HepG2 (cell line): ENCODE data around the gene IBA57. TPM values are rescaled to one million over a fixed set of nuclear protein-coding genes. Genes with fewer than 3 reads are reported as not detected.
"Not testable (repeated sequence)": the region's sequence is repeated elsewhere in the genome, so short reads cannot be mapped to it uniquely, and the experiment has no call there.

Experiments
- ATAC-seq: fragments of 200-7000 bp; cut with Tn5 transposase; 3 replicates; pipeline ENCODE4 v1.9.1; 2020; ENCODE audit warnings: mild to moderate bottlenecking, moderate library complexity
- BruUV-seq: library from RNA; stranded (reverse); fragments of 400-500 nt; replicated peaks from 2 replicates; lab custom pipeline; 2021; lab: Mats Ljungman, UMichigan
- CTCF ChIA-PET: fragments of 300-600 bp; formaldehyde crosslinking; extraction: SDS; loops from one replicate; lab custom pipeline; 2021; ENCODE audit warnings: low total read pairs, inconsistent platforms, low intra/inter-chr PET ratio; lab: Yijun Ruan, JAX
- POLR2A ChIA-PET: fragments of 350-600 bp; sonication (Branson Sonifier 250); formaldehyde crosslinking; loops from one replicate; lab custom pipeline; 2020; ENCODE audit warnings: antibody characterized with exemption, inconsistent platforms; lab: Yijun Ruan, JAX
- DNase-seq: peaks from one replicate; pipeline ENCODE4 v3.0.0-alpha.2; 2015; ENCODE audit warnings: low spot score
- FAIRE-seq: peaks from 3 replicates; lab custom pipeline; 2011; peaks lifted over from hg19 to GRCh38; lab: Jason Lieb, UNC
- H2AFZ ChIP-seq: one replicate; pipeline ENCODE4 v1.6.1; 2011; ENCODE audit warnings: low read length, inconsistent platforms
- H3K27ac ChIP-seq: fragments of 300-600 bp; 3 replicates; pipeline ENCODE4 v1.8.0; 2011; ENCODE audit warnings: mixed run types, mild to moderate bottlenecking, mixed read lengths, low read length, inconsistent platforms; ENCODE audit not compliant: insufficient read depth; ENCODE audit errors: extremely low read length
- H3K27me3 ChIP-seq, 2 experiments: fragments of 200-600 bp in 1 of 2; 2 replicates in 1 of 2; 3 replicates in 1 of 2; pipeline versions ENCODE4 v1.6.0 to v1.8.0; 2011; ENCODE audit warnings: low read length in 2 of 2, mild to moderate bottlenecking in 2 of 2, moderate library complexity in 2 of 2, inconsistent platforms in 1 of 2; ENCODE audit not compliant: insufficient read depth in 2 of 2, control insufficient read depth in 1 of 2
- H3K36me3 ChIP-seq, 2 experiments: fragments of 200-600 bp in 1 of 2; replicated peaks in 1 of 2; 2 replicates in 1 of 2; 3 replicates in 1 of 2; pipeline versions ENCODE4 v1.5.1 to v1.8.0; 2011; ENCODE audit warnings: low read length in 2 of 2, inconsistent platforms in 1 of 2; ENCODE audit not compliant: insufficient read depth in 2 of 2, control insufficient read depth in 1 of 2
- H3K4me1 ChIP-seq: 2 replicates; pipeline ENCODE4 v1.5.1; 2012; ENCODE audit warnings: low read length, inconsistent platforms; ENCODE audit not compliant: insufficient read depth
- H3K4me2 ChIP-seq: 2 replicates; pipeline ENCODE4 v1.6.0; 2011; ENCODE audit warnings: low read depth, low read length, inconsistent platforms
- H3K4me3 ChIP-seq, 3 experiments: fragments of 200-600 bp in 1 of 3; sonication (generic), shearing (Covaris generic) in 1 of 3; replicated peaks in 1 of 3; 2 replicates each; pipeline ENCODE4 v1.5.1; 2011 to 2016; ENCODE audit warnings: low read length in 3 of 3, inconsistent platforms in 2 of 3, low read depth in 2 of 3, mild to moderate bottlenecking in 2 of 3, control low read depth in 1 of 3, mixed read lengths in 1 of 3; ENCODE audit not compliant: insufficient read depth in 1 of 3
- H3K79me2 ChIP-seq: one replicate; pipeline ENCODE4 v1.6.1; 2011; ENCODE audit warnings: low read length, inconsistent platforms; ENCODE audit not compliant: insufficient read depth
- H3K9ac ChIP-seq: 2 replicates; pipeline ENCODE4 v1.6.0; 2011; ENCODE audit warnings: mild to moderate bottlenecking, low read depth, low read length, inconsistent platforms; ENCODE audit not compliant: insufficient read depth
- H3K9me3 ChIP-seq: 2 replicates; pipeline ENCODE4 v1.5.1; 2012; ENCODE audit warnings: mild to moderate bottlenecking, low read length
- H4K20me1 ChIP-seq: 2 replicates; pipeline ENCODE4 v1.6.0; 2011; ENCODE audit warnings: inconsistent platforms, mild to moderate bottlenecking, low read length, moderate library complexity; ENCODE audit not compliant: insufficient read depth
- ATF7-NPFF ChIP-seq: sonication (generic); formaldehyde crosslinking; IDR thresholded peaks from 2 replicates; pipeline ENCODE4 v1.8.1; 2023; ENCODE audit warnings: mild to moderate bottlenecking, low read depth, missing genetic modification reagents, moderate library complexity
- FLYWCH1 ChIP-seq: sonication (generic); formaldehyde crosslinking; IDR thresholded peaks from 2 replicates; pipeline ENCODE4 v1.8.1; 2023; ENCODE audit warnings: mild to moderate bottlenecking, missing genetic modification reagents
- TAF1 ChIP-seq: sonication (generic); formaldehyde crosslinking; IDR thresholded peaks from 2 replicates; pipeline ENCODE4 v1.4.0; 2020; ENCODE audit warnings: missing genetic modification reagents
- ZNF251 ChIP-seq: sonication (generic); formaldehyde crosslinking; IDR thresholded peaks from 2 replicates; pipeline ENCODE4 v1.9.0; 2021; ENCODE audit warnings: mild to moderate bottlenecking, missing genetic modification reagents
- ZNF839 ChIP-seq: sonication (generic); formaldehyde crosslinking; IDR thresholded peaks from 2 replicates; pipeline ENCODE4 v1.4.0; 2020; ENCODE audit warnings: missing genetic modification reagents, mild to moderate bottlenecking, borderline replicate concordance
- WGBS: methylation state at CpG from one replicate; pipeline ENCODE4 v1.1.6; 2017; ENCODE audit warnings: low lambda C conversion rate; 5-methylcytosine and 5-hydroxymethylcytosine counted together
- in situ Hi-C: cut with HindIII; loops from 2 replicates; pipeline ENCODE4 v1.10.0; 2017; ENCODE audit warnings: low pct_unique_long_range_greater_than_20kb; ENCODE audit not compliant: extremely low pct_ligation_motif_present
- intact Hi-C: fragments of 100-400 bp; cut with micrococcal nuclease; formaldehyde crosslinking; loops from one replicate; pipeline ENCODE4 v1.10.0; 2022; ENCODE audit not compliant: unreplicated experiment
- polyA plus RNA-seq, 8 experiments: library from polyadenylated mRNA; depleted of rRNA in 3 of 8; stranded (reverse) in 7 of 8; unstranded in 1 of 8; fragments of >200 nt; fragmentation: Illumina TruSeq in 4 of 8; extraction: Trizol in 4 of 8; gene quantifications; 2 replicates each; pipeline versions ENCODE4 v1.2.1 to v1.2.3, GENCODE V29; 2011 to 2016; ENCODE audit warnings: low read depth in 4 of 8, missing spikeins in 1 of 8, mixed read lengths in 1 of 8; ENCODE audit not compliant: insufficient read depth in 1 of 8
- total RNA-seq, 5 experiments: library from RNA; depleted of rRNA; stranded (reverse); fragments of >200 nt; fragmentation: Illumina TruSeq; extraction: Trizol; gene quantifications; 2 replicates each; pipeline ENCODE4 v1.2.3, GENCODE V29; 2016; ENCODE audit warnings: low read depth in 1 of 5
- TF ChIP-seq, protein P1 (sequence below): fragments of 450-650 bp; IDR thresholded peaks from 2 replicates; pipeline ENCODE4 v1.6.1; 2016

Gene IBA57
- total and polyA plus RNA-seq, 2 of the 13 experiments (the other 11 are each of a cell fraction or from before 2014, with no cell fraction given) = 2.3 to 10.2 TPM

DNA sequence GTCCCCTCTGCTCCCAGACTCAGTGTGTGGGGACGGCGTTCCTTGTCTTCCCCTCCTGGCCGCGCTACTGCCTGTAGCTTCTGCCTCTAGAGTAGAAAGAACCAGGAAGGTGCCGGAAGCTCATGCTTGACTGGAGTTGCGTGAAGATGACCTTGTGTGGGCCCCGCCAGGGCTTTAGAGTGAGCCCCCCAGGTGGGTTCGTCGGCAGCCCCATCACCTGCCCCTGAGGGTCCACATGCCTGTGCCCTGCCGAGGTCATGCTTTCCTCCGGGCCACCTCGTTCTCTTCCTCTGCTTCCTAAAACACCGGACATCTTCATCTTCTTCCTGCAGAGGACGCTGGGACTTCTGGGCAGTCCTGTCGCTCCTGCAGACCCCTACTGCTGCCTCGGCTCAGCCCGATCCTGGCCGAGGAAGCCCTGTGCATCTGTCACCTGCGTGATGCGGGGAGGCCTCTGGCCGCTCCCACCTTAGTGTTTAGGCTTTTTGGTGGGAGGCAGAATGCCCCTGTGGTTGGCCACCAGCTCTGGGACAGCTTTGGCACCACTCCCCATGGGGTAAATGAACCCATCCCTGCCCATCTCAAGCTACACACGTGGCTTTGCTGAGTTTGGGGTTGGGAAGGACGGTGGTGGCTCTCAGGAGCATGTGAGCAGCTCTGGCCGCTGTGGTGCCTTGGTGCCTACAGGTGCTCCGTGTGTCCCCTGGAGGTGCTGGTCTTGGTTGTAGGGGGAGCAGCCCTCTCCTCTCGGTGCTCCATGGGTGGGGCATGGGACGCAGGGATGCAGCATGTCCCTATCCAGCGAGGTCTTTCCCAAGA, 54.6 kb downstream of the IBA57 start:
- BruUV-seq = no TSS peak
- WGBS = 44% methylated on average over 19 of the region's 28 CpGs
- no peak for FAIRE-seq

DNA sequence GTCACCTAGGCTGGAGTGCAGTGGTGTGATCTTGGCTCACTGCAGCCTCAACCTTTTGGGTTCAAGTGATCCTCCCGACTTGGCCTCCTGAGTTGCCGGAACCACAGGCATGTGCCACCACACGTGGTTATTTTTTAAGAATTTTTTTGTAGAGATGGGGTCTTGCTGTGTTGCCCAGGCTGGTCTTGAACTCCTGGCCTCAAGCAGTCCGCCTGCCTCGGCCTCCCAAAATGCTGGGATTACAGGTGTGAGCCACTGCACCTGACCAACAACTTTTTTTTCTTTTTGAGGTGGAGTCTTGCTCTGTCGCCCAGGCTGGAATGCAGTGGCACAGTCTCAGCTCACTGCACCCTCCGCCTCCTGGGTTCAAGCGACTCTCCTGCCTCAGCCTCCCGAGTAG, 55.5 kb downstream of the IBA57 start:
- intact Hi-C loops, FAIRE-seq, H3K4me3 ChIP-seq, CTCF ChIA-PET, H3K9ac ChIP-seq, DNase-seq, H2AFZ ChIP-seq, POLR2A ChIA-PET, H4K20me1 ChIP-seq, H3K4me1 ChIP-seq, H3K4me2 ChIP-seq, H3K36me3 ChIP-seq, H3K9me3 ChIP-seq, BruUV-seq, H3K27ac ChIP-seq, H3K79me2 ChIP-seq, in situ Hi-C loops, ATAC-seq: not testable (repeated sequence)
- 47% methylated on average over 9 of the region's 9 CpGs for WGBS
- TF ChIP-seq, protein P1, sequence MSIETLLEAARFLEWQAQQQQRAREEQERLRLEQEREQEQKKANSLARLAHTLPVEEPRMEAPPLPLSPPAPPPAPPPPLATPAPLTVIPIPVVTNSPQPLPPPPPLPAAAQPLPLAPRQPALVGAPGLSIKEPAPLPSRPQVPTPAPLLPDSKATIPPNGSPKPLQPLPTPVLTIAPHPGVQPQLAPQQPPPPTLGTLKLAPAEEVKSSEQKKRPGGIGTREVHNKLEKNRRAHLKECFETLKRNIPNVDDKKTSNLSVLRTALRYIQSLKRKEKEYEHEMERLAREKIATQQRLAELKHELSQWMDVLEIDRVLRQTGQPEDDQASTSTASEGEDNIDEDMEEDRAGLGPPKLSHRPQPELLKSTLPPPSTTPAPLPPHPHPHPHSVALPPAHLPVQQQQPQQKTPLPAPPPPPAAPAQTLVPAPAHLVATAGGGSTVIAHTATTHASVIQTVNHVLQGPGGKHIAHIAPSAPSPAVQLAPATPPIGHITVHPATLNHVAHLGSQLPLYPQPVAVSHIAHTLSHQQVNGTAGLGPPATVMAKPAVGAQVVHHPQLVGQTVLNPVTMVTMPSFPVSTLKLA = peak; percentile 50
- H3K27me3 ChIP-seq = peaks cover 3 to 27% of the 10 kb centered on the region in 2 experiments; a peak in 4 of 5 replicates

More for the DNA sequence above, 54.6 kb downstream of the IBA57 start:
- H2AFZ ChIP-seq = no peak overlapping the region
- ChIA-PET CTCF (no interaction called here), POLR2A (no interaction called here)
- H3K9ac ChIP-seq = no peak overlapping the region
- H3K36me3 ChIP-seq = no peaks in the 10 kb centered on the region
- TF ChIP-seq, protein P1 = peak; percentile 30; the same call in 1 of the 2 replicates
- no peak for TF ChIP-seq TAF1 (CRISPR knock-in tag)
- no peak for TF ChIP-seq ZNF839 (CRISPR knock-in tag)
- TF ChIP-seq FLYWCH1 (CRISPR knock-in tag) = no peak
- TF ChIP-seq ZNF251 (CRISPR knock-in tag) = no peak
- no peak for TF ChIP-seq ATF7-NPFF
- no peak for DNase-seq
- ATAC-seq = no peak
- H3K27ac ChIP-seq = no peak overlapping the region
- H3K79me2 ChIP-seq = no peaks in the 10 kb centered on the region
- peaks cover 3 to 33% of the 10 kb centered on the region in 2 experiments; a peak in 4 of 5 replicates for H3K27me3 ChIP-seq
- no peaks in the 10 kb centered on the region for H4K20me1 ChIP-seq
- H3K4me2 ChIP-seq = no peak overlapping the region
- H3K9me3 ChIP-seq = no peaks in the 10 kb centered on the region
- intact Hi-C loops (no loop called here), in situ Hi-C loops (no loop called here)
- peaks cover 8% of the 10 kb centered on the region; the same call in 1 of the 2 replicates for H3K4me1 ChIP-seq
- H3K4me3 ChIP-seq = no peak overlapping the region
